Neural progenitor cell (in vitro differentiated cells): Measurements from ENCODE around the gene HIVEP2. TPM values are rescaled to one million over a fixed set of nuclear protein-coding genes. Genes with fewer than 3 reads are reported as not detected.

Experiments
- DNase-seq: peaks from one replicate; pipeline ENCODE4 v3.0.0-alpha.2; 2016; ENCODE audit warnings: low spot score
- H2AFZ ChIP-seq: fragments of 200-600 bp; sonication (generic); replicated peaks from 2 replicates; pipeline ENCODE4 v1.6.1; 2016; ENCODE audit warnings: antibody characterized with exemption
- H3F3A ChIP-seq: fragments of 200-600 bp; sonication (generic); 2 replicates; pipeline ENCODE4 v1.6.1; 2016; ENCODE audit warnings: antibody characterized with exemption, low read depth
- H3K27ac ChIP-seq: fragments of 200-600 bp; sonication (generic); 2 replicates; pipeline ENCODE4 v1.5.1; 2016; ENCODE audit warnings: mild to moderate bottlenecking
- H3K27me3 ChIP-seq: fragments of 200-600 bp; sonication (generic); 2 replicates; pipeline ENCODE4 v1.6.1; 2016; ENCODE audit warnings: mild to moderate bottlenecking, moderate library complexity
- H3K36me3 ChIP-seq: fragments of 200-600 bp; sonication (generic); 2 replicates; pipeline ENCODE4 v1.5.1; 2016
- H3K4me1 ChIP-seq: fragments of 200-600 bp; sonication (generic); 2 replicates; pipeline ENCODE4 v1.6.1; 2016; ENCODE audit warnings: mixed run types
- H3K4me2 ChIP-seq: fragments of 200-600 bp; sonication (generic); 2 replicates; pipeline ENCODE4 v1.6.1; 2016
- H3K4me3 ChIP-seq: fragments of 200-600 bp; sonication (generic); 2 replicates; pipeline ENCODE4 v1.5.1; 2016
- H3K79me2 ChIP-seq: fragments of 200-600 bp; sonication (generic); 2 replicates; pipeline ENCODE4 v1.6.1; 2016; ENCODE audit warnings: low read depth
- H3K9ac ChIP-seq: fragments of 200-600 bp; sonication (generic); 2 replicates; pipeline ENCODE4 v1.6.1; 2016
- H3K9me3 ChIP-seq: fragments of 200-600 bp; sonication (generic); 2 replicates; pipeline ENCODE4 v1.5.1; 2016; ENCODE audit warnings: low read depth
- H4K20me1 ChIP-seq: fragments of 200-600 bp; sonication (generic); 2 replicates; pipeline ENCODE4 v1.6.1; 2016; ENCODE audit warnings: low read depth
- H3K27ac Mint-ChIP-seq: 3 replicates; pipeline ENCODE4 v1.8.0; 2021; ENCODE audit warnings: mixed read lengths
- H3K27me3 Mint-ChIP-seq: 2 replicates; pipeline ENCODE4 v1.8.0; 2022; ENCODE audit warnings: low read depth, mild to moderate bottlenecking, inconsistent platforms, moderate library complexity, mixed read lengths; ENCODE audit not compliant: insufficient read depth
- H3K36me3 Mint-ChIP-seq: 3 replicates; pipeline ENCODE4 v1.8.0; 2021; ENCODE audit warnings: mixed read lengths
- H3K4me1 Mint-ChIP-seq: 3 replicates; pipeline ENCODE4 v1.8.0; 2021; ENCODE audit warnings: mixed read lengths
- H3K4me3 Mint-ChIP-seq: 3 replicates; pipeline ENCODE4 v1.8.0; 2021; ENCODE audit warnings: mild to moderate bottlenecking, moderate library complexity, mixed read lengths
- H3K9me3 Mint-ChIP-seq: 3 replicates; pipeline ENCODE4 v1.8.0; 2020; ENCODE audit warnings: mixed read lengths
- CTCF ChIP-seq: fragments of 200-600 bp; sonication (generic); IDR thresholded peaks from 2 replicates; pipeline ENCODE4 v1.5.1; 2017; ENCODE audit warnings: antibody characterized with exemption, mild to moderate bottlenecking
- EZH2 ChIP-seq: fragments of 200-600 bp; sonication (generic); IDR thresholded peaks from 2 replicates; pipeline ENCODE4 v1.6.1; 2017; ENCODE audit warnings: antibody characterized with exemption, mild to moderate bottlenecking, moderate library complexity
- EZH2phosphoT487 ChIP-seq: fragments of 200-600 bp; sonication (generic); IDR thresholded peaks from 2 replicates; pipeline ENCODE4 v1.6.1; 2017; ENCODE audit warnings: antibody characterized with exemption
- total RNA-seq: library from RNA; depleted of rRNA; stranded (reverse); fragments of >200 nt; gene quantifications from 2 replicates; pipeline ENCODE4 v1.2.3, GENCODE V29; 2015; ENCODE audit warnings: low replicate concordance

The HIVEP2 gene
- total RNA-seq, 1 donor from 2014 or later, result 2.1 TPM

GRCh38 chr6:142773859-142774648 is 170.9 kb downstream of the HIVEP2 start:
- TF ChIP-seq EZH2 (no peak), EZH2phosphoT487 (no peak), CTCF (no peak)
- Mint-ChIP-seq H3K27me3 (no peaks in the 10 kb centered on the region), H3K27ac (no peak overlapping the region), H3K4me3 (no peak overlapping the region), H3K4me1 (no peaks in the 10 kb centered on the region), H3K9me3 (no peaks in the 10 kb centered on the region), H3K36me3 (peaks cover 6% of the 10 kb centered on the region)
- Histone ChIP-seq H3K4me1 (no peaks in the 10 kb centered on the region), H4K20me1 (no peaks in the 10 kb centered on the region), H3K4me3 (no peak overlapping the region), H3F3A (no peaks in the 10 kb centered on the region), H3K27ac (no peak overlapping the region), H3K4me2 (no peak overlapping the region), H3K9me3 (no peaks in the 10 kb centered on the region), H3K79me2 (no peaks in the 10 kb centered on the region), H3K9ac (no peak overlapping the region), H3K36me3 (no peaks in the 10 kb centered on the region), H2AFZ (no peak overlapping the region), H3K27me3 (no peaks in the 10 kb centered on the region)
- no peak for DNase-seq

GRCh38 chr6:142773324-142773723 is 171.7 kb downstream of the HIVEP2 start:
- no peak overlapping the region for H3K4me3 ChIP-seq
- TF ChIP-seq EZH2 (no peak), CTCF (no peak), EZH2phosphoT487 (no peak)
- Mint-ChIP-seq H3K4me1 (no peaks in the 10 kb centered on the region), H3K27ac (no peak overlapping the region), H3K27me3 (no peaks in the 10 kb centered on the region), H3K36me3 (peaks cover 6% of the 10 kb centered on the region), H3K9me3 (no peaks in the 10 kb centered on the region), H3K4me3 (no peak overlapping the region)
- no peak overlapping the region for H3K27ac ChIP-seq
- no peaks in the 10 kb centered on the region for H3F3A ChIP-seq
- DNase-seq, result no peak
- H3K36me3 ChIP-seq, result no peaks in the 10 kb centered on the region
- no peak overlapping the region for H3K4me2 ChIP-seq
- no peaks in the 10 kb centered on the region for H4K20me1 ChIP-seq
- H3K9ac ChIP-seq, result no peak overlapping the region
- no peaks in the 10 kb centered on the region for H3K79me2 ChIP-seq
- no peaks in the 10 kb centered on the region for H3K27me3 ChIP-seq
- H2AFZ ChIP-seq, result no peak overlapping the region
- no peaks in the 10 kb centered on the region for H3K9me3 ChIP-seq
- no peaks in the 10 kb centered on the region for H3K4me1 ChIP-seq

GRCh38 chr6:142771162-142771561 is 173.8 kb downstream of the HIVEP2 start:
- Histone ChIP-seq H3K4me2 (no peak overlapping the region), H3K4me3 (no peak overlapping the region), H3K9ac (no peak overlapping the region), H2AFZ (no peak overlapping the region), H3K27me3 (no peaks in the 10 kb centered on the region), H3K27ac (no peak overlapping the region), H3K79me2 (no peaks in the 10 kb centered on the region), H3K4me1 (no peaks in the 10 kb centered on the region), H3K9me3 (no peaks in the 10 kb centered on the region), H3F3A (no peaks in the 10 kb centered on the region), H4K20me1 (no peaks in the 10 kb centered on the region), H3K36me3 (no peaks in the 10 kb centered on the region)
- no peaks in the 10 kb centered on the region for H3K4me1 Mint-ChIP-seq
- no peak overlapping the region for H3K27ac Mint-ChIP-seq
- H3K4me3 Mint-ChIP-seq, result no peak overlapping the region
- TF ChIP-seq CTCF (no peak), EZH2 (no peak), EZH2phosphoT487 (no peak)
- no peak for DNase-seq
- no peaks in the 10 kb centered on the region for H3K9me3 Mint-ChIP-seq
- H3K36me3 Mint-ChIP-seq, result peaks cover 6% of the 10 kb centered on the region
- no peaks in the 10 kb centered on the region for H3K27me3 Mint-ChIP-seq
